Progenitor cell of endocrine pancreas (in vitro differentiated cells): ENCODE measurements around the gene PADI3. TPM values are rescaled to one million over a fixed set of nuclear protein-coding genes. Genes with fewer than 3 reads are reported as not detected.

Source experiments
- DNase-seq: peaks from one replicate; pipeline ENCODE4 v3.0.0; 2021; ENCODE audit warnings: low spot score; ENCODE audit not compliant: unreplicated experiment
- H3K27ac Mint-ChIP-seq: 2 replicates; pipeline ENCODE4 v1.8.0; 2021; ENCODE audit warnings: mild to moderate bottlenecking, moderate library complexity, mixed read lengths
- H3K27me3 Mint-ChIP-seq: 2 replicates; pipeline ENCODE4 v1.8.0; 2021; ENCODE audit warnings: mixed read lengths
- H3K36me3 Mint-ChIP-seq: 2 replicates; pipeline ENCODE4 v1.8.0; 2022; ENCODE audit warnings: mixed read lengths; ENCODE audit not compliant: insufficient read depth
- H3K4me1 Mint-ChIP-seq: 2 replicates; pipeline ENCODE4 v1.8.0; 2021; ENCODE audit warnings: low read depth, mixed read lengths
- H3K4me3 Mint-ChIP-seq: 2 replicates; pipeline ENCODE4 v1.8.0; 2021; ENCODE audit warnings: low read depth, mild to moderate bottlenecking, moderate library complexity, mixed read lengths
- H3K9me3 Mint-ChIP-seq: 2 replicates; pipeline ENCODE4 v1.8.0; 2021; ENCODE audit warnings: low read depth, mixed read lengths
- CTCF ChIP-seq: fragments of 200-600 bp; sonication (generic); IDR thresholded peaks from one replicate; pipeline ENCODE4 v1.5.0; 2021; ENCODE audit warnings: antibody characterized with exemption, mild to moderate bottlenecking; ENCODE audit not compliant: unreplicated experiment
- total RNA-seq: library from RNA; stranded (reverse); gene quantifications from 2 replicates; pipeline ENCODE4 v1.2.1, GENCODE V29; 2021

Gene PADI3
- total RNA-seq, 1 donor from 2014 or later: not detected

- H3K27me3 Mint-ChIP-seq: peaks cover 7% of the 10 kb centered on the region
- peaks cover 2% of the 10 kb centered on the region for H3K4me1 Mint-ChIP-seq
- TF ChIP-seq CTCF: no peak
- H3K27ac Mint-ChIP-seq: no peak overlapping the region
- peaks cover 5% of the 10 kb centered on the region for H3K36me3 Mint-ChIP-seq
- no peak for DNase-seq
- H3K4me3 Mint-ChIP-seq: no peak overlapping the region
- H3K9me3 Mint-ChIP-seq: peaks cover 20% of the 10 kb centered on the region
Observed at GRCh38 chr1:17301767-17302166, 52.9 kb downstream of the PADI3 start.

- Mint-ChIP-seq H3K36me3 (peaks cover 5% of the 10 kb centered on the region), H3K27ac (no peak overlapping the region), H3K27me3 (peaks cover 3% of the 10 kb centered on the region), H3K9me3 (peaks cover 14% of the 10 kb centered on the region), H3K4me3 (no peak overlapping the region), H3K4me1 (peaks cover 2% of the 10 kb centered on the region)
- DNase-seq: no peak
- no peak for TF ChIP-seq CTCF
Observed at GRCh38 chr1:17304151-17304825, 55.4 kb downstream of the PADI3 start.

GRCh38 chr1:17304826-17305175, 55.9 kb downstream of the PADI3 start:
- no peak for TF ChIP-seq CTCF
- DNase-seq: no peak
- H3K36me3 Mint-ChIP-seq: peaks cover 5% of the 10 kb centered on the region
- peaks cover 11% of the 10 kb centered on the region for H3K9me3 Mint-ChIP-seq
- peaks cover 2% of the 10 kb centered on the region for H3K4me1 Mint-ChIP-seq
- no peak overlapping the region for H3K27ac Mint-ChIP-seq
- H3K27me3 Mint-ChIP-seq: peaks cover 3% of the 10 kb centered on the region
- H3K4me3 Mint-ChIP-seq: no peak overlapping the region

GRCh38 chr1:17305576-17306095, 56.7 kb downstream of the PADI3 start:
- peaks cover 8% of the 10 kb centered on the region for H3K27me3 Mint-ChIP-seq

GRCh38 chr1:17306407-17306806, 57.5 kb downstream of the PADI3 start:
- H3K4me1 Mint-ChIP-seq: peaks cover 2% of the 10 kb centered on the region
- no peak for DNase-seq
- no peak overlapping the region for H3K4me3 Mint-ChIP-seq
- TF ChIP-seq CTCF: no peak
- H3K27ac Mint-ChIP-seq: no peak overlapping the region
- peaks cover 8% of the 10 kb centered on the region for H3K27me3 Mint-ChIP-seq
- peaks cover 11% of the 10 kb centered on the region for H3K9me3 Mint-ChIP-seq
- peaks cover 5% of the 10 kb centered on the region for H3K36me3 Mint-ChIP-seq

More at GRCh38 chr1:17305576-17306095, 56.7 kb downstream of the PADI3 start:
- H3K27ac Mint-ChIP-seq: no peak overlapping the region
- peaks cover 2% of the 10 kb centered on the region for H3K4me1 Mint-ChIP-seq
- H3K36me3 Mint-ChIP-seq: peaks cover 5% of the 10 kb centered on the region
- DNase-seq: no peak
- no peak for TF ChIP-seq CTCF
- no peak overlapping the region for H3K4me3 Mint-ChIP-seq
- peaks cover 11% of the 10 kb centered on the region for H3K9me3 Mint-ChIP-seq
